K562 (cell line): ENCODE results near the gene ATG13. TPM values are rescaled to one million over a fixed set of nuclear protein-coding genes. Genes with fewer than 3 reads are reported as not detected.

Experiments used
- CEBPB ChIP-seq: fragments of 450-650 bp; IDR thresholded peaks from 2 replicates; pipeline ENCODE4 v1.6.1; 2016; ENCODE audit warnings: missing genetic modification characterization, missing compliant biosample characterization
- CUX1 ChIP-seq: fragments of 200-800 bp; sonication (Bioruptor generic); IDR thresholded peaks from 2 replicates; pipeline ENCODE4 v1.6.1; 2016; ENCODE audit warnings: missing genetic modification characterization, missing compliant biosample characterization
- FOSL1 ChIP-seq: fragments of 200-800 bp; sonication (Bioruptor generic); conservative IDR thresholded peaks from 2 replicates; pipeline ENCODE4 v1.6.1; 2016; ENCODE audit warnings: missing genetic modification characterization, missing compliant biosample characterization
- KHSRP ChIP-seq: fragments of 450-650 bp; IDR thresholded peaks from 2 replicates; pipeline ENCODE4 v1.6.1; 2017
- MGA ChIP-seq: fragments of 450-650 bp; IDR thresholded peaks from 2 replicates; pipeline ENCODE4 v1.6.1; 2016; ENCODE audit warnings: mild to moderate bottlenecking, moderate library complexity
- RBFOX2 ChIP-seq: fragments of 200-400 bp; formaldehyde crosslinking; IDR thresholded peaks from 2 replicates; pipeline ENCODE4 v1.6.1; 2017; ENCODE audit warnings: low read depth, mild to moderate bottlenecking, low read length, moderate library complexity
- THAP7 ChIP-seq: fragments of 250-450 bp; sonication (Bioruptor Pico); IDR thresholded peaks from 2 replicates; pipeline ENCODE4 v1.5.0; 2021
- ZNF134 ChIP-seq: fragments of 250-450 bp; sonication (Bioruptor Pico); conservative IDR thresholded peaks from 2 replicates; pipeline ENCODE4 v1.4.0; 2020
- ZNF3 ChIP-seq: fragments of 250-450 bp; sonication (Bioruptor Pico); IDR thresholded peaks from 2 replicates; pipeline ENCODE4 v1.5.0; 2021; ENCODE audit warnings: mild to moderate bottlenecking, moderate library complexity
- ZNF408 ChIP-seq: fragments of 250-450 bp; sonication (Bioruptor Pico); IDR thresholded peaks from 2 replicates; pipeline ENCODE4 v1.4.0; 2020; ENCODE audit warnings: low read depth, mild to moderate bottlenecking, moderate library complexity
- ZNF830 ChIP-seq: fragments of 250-450 bp; sonication (Bioruptor Pico); IDR thresholded peaks from 2 replicates; pipeline ENCODE4 v1.5.0; 2021; ENCODE audit warnings: mild to moderate bottlenecking
- polyA plus RNA-seq, 8 experiments: library from polyadenylated mRNA; depleted of rRNA in 4 of 8; stranded (reverse) in 5 of 8; unstranded in 3 of 8; fragments of >200 nt; fragmentation: Nextera tagmentation in 2 of 8; fragmentation: Illumina TruSeq in 1 of 8; extraction: Ambion mirVana in 2 of 8; extraction: Trizol in 1 of 8; gene quantifications; 2 replicates each; pipeline versions ENCODE4 v1.2.1 to v1.2.3, GENCODE V29; 2011 to 2014; ENCODE audit warnings: inconsistent platforms in 1 of 8, missing spikeins in 1 of 8
- total RNA-seq, 7 experiments: library from RNA; depleted of rRNA in 6 of 7; stranded (reverse); fragments of >200 nt in 6 of 7; fragmentation: Illumina TruSeq in 2 of 7; extraction: Trizol in 2 of 7; gene quantifications; 2 replicates each; pipeline versions ENCODE4 v1.2.1 to v1.2.3, GENCODE V29; 2011 to 2021; ENCODE audit warnings: low replicate concordance in 1 of 7

ATG13 gene
- total and polyA plus RNA-seq, 9 of the 15 experiments (the other 6 are each of a cell fraction or from before 2014, with no cell fraction given) = 13.1 to 61.5 (median 36.5) TPM

- TF ChIP-seq CUX1 (CRISPR knock-in tag) (no peak), RBFOX2 (no peak), THAP7 (no peak), KHSRP (no peak), MGA (no peak), CEBPB (tag) (no peak), ZNF3 (CRISPR knock-in tag) (no peak), ZNF830 (CRISPR knock-in tag) (no peak), ZNF134 (CRISPR knock-in tag) (no peak), ZNF408 (CRISPR knock-in tag) (no peak), FOSL1 (tag) (peak; percentile 71)
Measured at GRCh38 chr11:46611526-46612304, 5.6 kb upstream of the ATG13 start (continued).
